Measurements from ENCODE around the gene STEAP3. TPM values are rescaled to one million over a fixed set of nuclear protein-coding genes. Genes with fewer than 3 reads are reported as not detected.

Gene STEAP3
- polyA plus RNA-seq, 2 of the 4 experiments (the other 2 are of a cell fraction), result 23.5 to 30.2 TPM

GRCh38 chr2:119294671-119295070 lies 71.0 kb downstream of the STEAP3 start:
- Histone ChIP-seq H3K4me1 (no peaks in the 10 kb centered on the region), H3K4me2 (no peak overlapping the region), H3K9me3 (no peaks in the 10 kb centered on the region), H3K4me3 (no peak overlapping the region), H3K27ac (no peak overlapping the region)
- ChIA-PET CTCF (interaction anchor here (0.7 to 1.5 kb wide), 6 partner anchors 14 to 411 kb away, joined by 3 to 4 read pairs (median 3); no protein-coding TSS in a partner anchor), POLR2A (no interaction called here)
- ATAC-seq (no peak), DNase-seq (ENCODE audit: low read depth in 1 of 2, low spot score in 1 of 2) (no peak), FAIRE-seq (no peak)
- WGBS (ENCODE audit: missing lambda C conversion rate), result 88% methylated on average over 14 of the region's 14 CpGs
- TF ChIP-seq EP300 (IDR thresholded peaks at IDR 0.05) (no peak), KDM5A (IDR thresholded peaks at IDR 0.05) (no peak)

- Histone ChIP-seq H3K4me2 (no peak overlapping the region), H3K4me1 (no peaks in the 10 kb centered on the region), H3K9me3 (no peaks in the 10 kb centered on the region), H3K27ac (no peak overlapping the region), H3K4me3 (no peak overlapping the region)
- ChIA-PET CTCF (interaction anchor here (0.7 to 1.5 kb wide), 6 partner anchors 13 to 284 kb away, joined by 3 to 4 read pairs (median 3); no protein-coding TSS in a partner anchor), POLR2A (no interaction called here)
- FAIRE-seq, result no peak
- TF ChIP-seq ESRRA (IDR thresholded peaks at IDR 0.05; ENCODE audit: borderline replicate concordance, low read length) (no peak), KDM5A (IDR thresholded peaks at IDR 0.05) (no peak), HES2 (IDR thresholded peaks at IDR 0.05) (no peak), NPAS2 (CRISPR knock-in tag; IDR thresholded peaks at IDR 0.05; ENCODE audit: borderline replicate concordance) (no peak), HOXB5 (CRISPR knock-in tag; IDR thresholded peaks at IDR 0.05) (no peak), FOXS1 (CRISPR knock-in tag; IDR thresholded peaks at IDR 0.05) (no peak), NFE2L2 (conservative IDR thresholded peaks at IDR 0.05; ENCODE audit: low read length) (no peak), HEYL (CRISPR knock-in tag; IDR thresholded peaks at IDR 0.05) (no peak), ZSCAN20 (CRISPR knock-in tag; IDR thresholded peaks at IDR 0.05) (no peak), EHF (CRISPR knock-in tag; IDR thresholded peaks at IDR 0.05) (no peak), CBX8 (IDR thresholded peaks at IDR 0.05) (no peak), HDAC2 (IDR thresholded peaks at IDR 0.05) (no peak), SMC3 (IDR thresholded peaks at IDR 0.05) (no peak), MYC (IDR thresholded peaks at IDR 0.05; ENCODE audit: borderline replicate concordance, low read length) (no peak), MAX (IDR thresholded peaks at IDR 0.05) (no peak), HOXB13 (CRISPR knock-in tag; IDR thresholded peaks at IDR 0.05; ENCODE audit: low read depth) (no peak), POLR2A (IDR thresholded peaks at IDR 0.05; ENCODE audit: low read length) (no peak), POLR2AphosphoS2 (conservative IDR thresholded peaks at IDR 0.05; ENCODE audit: low read length) (no peak), CTCF (IDR thresholded peaks at IDR 0.05) (no peak), RCOR1 (IDR thresholded peaks at IDR 0.05; ENCODE audit: low read depth, low read length) (no peak)
- DNase-seq (ENCODE audit: low read depth in 1 of 2, low spot score in 1 of 2), result no peak
- no peak for ATAC-seq
- 65% methylated on average over 10 of the region's 10 CpGs for WGBS (ENCODE audit: missing lambda C conversion rate)
These were observed 72.2 kb downstream of the STEAP3 start for GRCh38 chr2:119295688-119296375.

- ATAC-seq (no peak), FAIRE-seq (no peak), DNase-seq (ENCODE audit: low read depth in 1 of 2, low spot score in 1 of 2) (no peak)
- Histone ChIP-seq H3K27ac (no peak overlapping the region), H3K4me1 (no peaks in the 10 kb centered on the region), H3K4me2 (no peak overlapping the region), H3K9me3 (no peaks in the 10 kb centered on the region), H3K4me3 (no peak overlapping the region)
- ChIA-PET CTCF (interaction anchor here (1.2 to 3.0 kb wide), 3 partner anchors 10 to 291 kb away, joined by 3 to 23 read pairs (median 4); no protein-coding TSS in a partner anchor), POLR2A (no interaction called here)
- TF ChIP-seq RCOR1 (IDR thresholded peaks at IDR 0.05; ENCODE audit: low read depth, low read length) (no peak), ATOH8 (CRISPR knock-in tag; IDR thresholded peaks at IDR 0.05; ENCODE audit: low read depth) (no peak), ZNF302 (CRISPR knock-in tag; IDR thresholded peaks at IDR 0.05) (no peak), CBX2 (IDR thresholded peaks at IDR 0.05; ENCODE audit: borderline replicate concordance, low read depth) (no peak), EP300 (IDR thresholded peaks at IDR 0.05) (no peak), MAX (IDR thresholded peaks at IDR 0.05) (no peak), TFCP2L1 (CRISPR knock-in tag; IDR thresholded peaks at IDR 0.05) (no peak), HEYL (CRISPR knock-in tag; IDR thresholded peaks at IDR 0.05) (no peak), FOXS1 (CRISPR knock-in tag; IDR thresholded peaks at IDR 0.05) (no peak), USF2 (IDR thresholded peaks at IDR 0.05) (no peak), HOXA7 (CRISPR knock-in tag; IDR thresholded peaks at IDR 0.05) (no peak), PHF8 (IDR thresholded peaks at IDR 0.05; ENCODE audit: borderline replicate concordance, low read depth) (no peak), ESRRA (IDR thresholded peaks at IDR 0.05; ENCODE audit: borderline replicate concordance, low read length) (no peak), NR3C1 (IDR thresholded peaks at IDR 0.05) (no peak), E2F6 (IDR thresholded peaks at IDR 0.05; ENCODE audit: borderline replicate concordance, low read depth) (no peak), EHF (CRISPR knock-in tag; IDR thresholded peaks at IDR 0.05) (no peak)
- 84% methylated on average over 6 of the region's 6 CpGs for WGBS (ENCODE audit: missing lambda C conversion rate)
These were observed 77.8 kb downstream of the STEAP3 start for GRCh38 chr2:119301413-119301812.

Data from A549 (cell line).